SK-N-SH treated with all-trans-retinoic acid at 6 μM for 48 hours (cell line): ENCODE results near the gene C1QBP.

ENCODE experiments used
- CREB5 ChIP-seq: fragments of 250-450 bp; sonication (Bioruptor Pico); IDR thresholded peaks from 2 replicates; pipeline ENCODE4 v1.5.1; 2020; ENCODE audit warnings: low read depth, mild to moderate bottlenecking, moderate library complexity
- ESRRG ChIP-seq: fragments of 250-450 bp; sonication (Bioruptor Pico); IDR thresholded peaks from 2 replicates; pipeline ENCODE4 v1.6.1; 2021; ENCODE audit warnings: mild to moderate bottlenecking
- PPARA ChIP-seq: fragments of 250-450 bp; sonication (Bioruptor Pico); IDR thresholded peaks from 2 replicates; pipeline ENCODE4 v1.5.0; 2020; ENCODE audit warnings: mild to moderate bottlenecking, borderline replicate concordance
- RARB ChIP-seq: fragments of 250-450 bp; sonication (Bioruptor Pico); IDR thresholded peaks from 2 replicates; pipeline ENCODE4 v1.8.0; 2021; ENCODE audit warnings: mild to moderate bottlenecking, moderate library complexity
- TCF4 ChIP-seq: fragments of 250-450 bp; sonication (Bioruptor Pico); IDR thresholded peaks from 2 replicates; pipeline ENCODE4 v1.8.0; 2021; ENCODE audit warnings: mild to moderate bottlenecking, moderate library complexity, borderline replicate concordance
- ZFP3 ChIP-seq: fragments of 250-450 bp; sonication (Bioruptor Pico); IDR thresholded peaks from 2 replicates; pipeline ENCODE4 v1.5.0; 2020; ENCODE audit warnings: mild to moderate bottlenecking, moderate library complexity
- ZFP30 ChIP-seq: fragments of 450-650 bp; formaldehyde crosslinking; IDR thresholded peaks from 2 replicates; pipeline ENCODE4 v1.5.0; 2022; ENCODE audit warnings: mild to moderate bottlenecking, moderate library complexity
- ZNF565 ChIP-seq: fragments of 450-650 bp; formaldehyde crosslinking; conservative IDR thresholded peaks from 2 replicates; pipeline ENCODE4 v1.5.0; 2020; ENCODE audit warnings: low read depth, mild to moderate bottlenecking, moderate library complexity
- ZNF70 ChIP-seq: fragments of 450-650 bp; formaldehyde crosslinking; IDR thresholded peaks from 2 replicates; pipeline ENCODE4 v1.5.0; 2020; ENCODE audit warnings: mild to moderate bottlenecking, moderate library complexity
- TF ChIP-seq, protein P1 (sequence below): fragments of 250-450 bp; sonication (Bioruptor Pico); IDR thresholded peaks from 2 replicates; pipeline ENCODE4 v1.8.0; 2020; ENCODE audit warnings: mild to moderate bottlenecking, moderate library complexity, borderline replicate concordance

DNA sequence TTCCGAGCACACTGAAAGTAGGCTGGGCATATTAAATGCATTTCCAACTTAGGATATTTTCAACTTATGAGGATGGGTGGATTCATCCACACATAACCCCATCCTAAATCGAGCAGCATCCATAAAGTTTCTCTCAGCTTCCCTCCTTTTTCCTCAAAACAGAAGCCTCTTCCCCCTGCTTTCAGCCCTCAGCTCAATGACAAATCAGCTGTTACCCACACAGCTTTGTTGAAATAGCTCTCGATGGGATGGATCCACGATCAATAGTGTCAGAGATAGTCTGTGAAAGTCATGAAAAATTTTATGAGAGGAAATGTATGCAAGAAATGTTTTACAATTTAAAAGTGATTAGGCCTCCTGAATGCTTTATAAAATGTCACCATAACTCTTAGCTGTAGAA lies 27.3 kb upstream of the C1QBP start:
- TF ChIP-seq ZNF70 (CRISPR knock-in tag): no peak
- TF ChIP-seq CREB5 (CRISPR knock-in tag): no peak
- TF ChIP-seq, protein P1, sequence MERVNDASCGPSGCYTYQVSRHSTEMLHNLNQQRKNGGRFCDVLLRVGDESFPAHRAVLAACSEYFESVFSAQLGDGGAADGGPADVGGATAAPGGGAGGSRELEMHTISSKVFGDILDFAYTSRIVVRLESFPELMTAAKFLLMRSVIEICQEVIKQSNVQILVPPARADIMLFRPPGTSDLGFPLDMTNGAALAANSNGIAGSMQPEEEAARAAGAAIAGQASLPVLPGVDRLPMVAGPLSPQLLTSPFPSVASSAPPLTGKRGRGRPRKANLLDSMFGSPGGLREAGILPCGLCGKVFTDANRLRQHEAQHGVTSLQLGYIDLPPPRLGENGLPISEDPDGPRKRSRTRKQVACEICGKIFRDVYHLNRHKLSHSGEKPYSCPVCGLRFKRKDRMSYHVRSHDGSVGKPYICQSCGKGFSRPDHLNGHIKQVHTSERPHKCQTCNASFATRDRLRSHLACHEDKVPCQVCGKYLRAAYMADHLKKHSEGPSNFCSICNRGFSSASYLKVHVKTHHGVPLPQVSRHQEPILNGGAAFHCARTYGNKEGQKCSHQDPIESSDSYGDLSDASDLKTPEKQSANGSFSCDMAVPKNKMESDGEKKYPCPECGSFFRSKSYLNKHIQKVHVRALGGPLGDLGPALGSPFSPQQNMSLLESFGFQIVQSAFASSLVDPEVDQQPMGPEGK (CRISPR knock-in tag): no peak
- TF ChIP-seq ZNF565 (CRISPR knock-in tag): no peak
- no peak for TF ChIP-seq TCF4 (CRISPR knock-in tag)
- TF ChIP-seq ZFP30 (CRISPR knock-in tag): no peak
- TF ChIP-seq PPARA (CRISPR knock-in tag): no peak
- TF ChIP-seq ZFP3 (CRISPR knock-in tag): no peak
- TF ChIP-seq ESRRG (CRISPR knock-in tag): no peak
- TF ChIP-seq RARB (CRISPR knock-in tag): no peak
